Skeletal muscle cell (primary cell): ENCODE measurements around the gene LIMCH1.

Experiments used
- DNase-seq: peaks from one replicate; pipeline ENCODE4 v3.0.0-alpha.2; 2010; ENCODE audit warnings: low read depth
- H3K4me3 ChIP-seq: 2 replicates; pipeline ENCODE4 v1.5.1; 2011; ENCODE audit warnings: low read depth, mild to moderate bottlenecking, control low read depth, low read length, moderate library complexity

The LIMCH1 gene

GRCh38 chr4:41556526-41556925 is 18.6 kb downstream of the LIMCH1 start:
- DNase-seq: no peak
- no peak overlapping the region for H3K4me3 ChIP-seq

GRCh38 chr4:41559940-41560516 is 22.1 kb downstream of the LIMCH1 start:
- no peak for DNase-seq
- no peak overlapping the region for H3K4me3 ChIP-seq

- H3K4me3 ChIP-seq: no peak overlapping the region
- no peak for DNase-seq
Measured at GRCh38 chr4:41561244-41561643, 23.3 kb downstream of the LIMCH1 start.

- H3K4me3 ChIP-seq: no peak overlapping the region
- no peak for DNase-seq
Measured at GRCh38 chr4:41567186-41567585, 29.2 kb downstream of the LIMCH1 start.

- H3K4me3 ChIP-seq: no peak overlapping the region
Measured at GRCh38 chr4:41568363-41568762, 30.4 kb downstream of the LIMCH1 start.

GRCh38 chr4:41569961-41570360 is 32.0 kb downstream of the LIMCH1 start:
- DNase-seq: no peak
- no peak overlapping the region for H3K4me3 ChIP-seq

More at GRCh38 chr4:41568363-41568762, 30.4 kb downstream of the LIMCH1 start:
- no peak for DNase-seq

- DNase-seq: no peak
Measured at GRCh38 chr4:41571422-41571821, 33.5 kb downstream of the LIMCH1 start.

GRCh38 chr4:41572516-41572915 is 34.6 kb downstream of the LIMCH1 start:
- DNase-seq: no peak
- no peak overlapping the region for H3K4me3 ChIP-seq

More at GRCh38 chr4:41571422-41571821, 33.5 kb downstream of the LIMCH1 start:
- H3K4me3 ChIP-seq: no peak overlapping the region

GRCh38 chr4:41572956-41573355 is 35.0 kb downstream of the LIMCH1 start:
- DNase-seq: no peak
- no peak overlapping the region for H3K4me3 ChIP-seq

GRCh38 chr4:41573502-41574001 is 35.6 kb downstream of the LIMCH1 start:
- no peak for DNase-seq
- H3K4me3 ChIP-seq: no peak overlapping the region

GRCh38 chr4:41575207-41575606 is 37.2 kb downstream of the LIMCH1 start:
- no peak for DNase-seq
- no peak overlapping the region for H3K4me3 ChIP-seq

- no peak overlapping the region for H3K4me3 ChIP-seq
- no peak for DNase-seq
Measured at GRCh38 chr4:41575665-41576064, 37.7 kb downstream of the LIMCH1 start.

GRCh38 chr4:41579043-41579442 is 41.1 kb downstream of the LIMCH1 start:
- no peak overlapping the region for H3K4me3 ChIP-seq
- DNase-seq: no peak

- no peak overlapping the region for H3K4me3 ChIP-seq
- no peak for DNase-seq
Measured at GRCh38 chr4:41579526-41579925, 41.6 kb downstream of the LIMCH1 start.

GRCh38 chr4:41580007-41580406 is 42.0 kb downstream of the LIMCH1 start:
- no peak for DNase-seq
- H3K4me3 ChIP-seq: no peak overlapping the region

- H3K4me3 ChIP-seq: no peak overlapping the region
- no peak for DNase-seq
Measured at GRCh38 chr4:41586675-41587225, 48.8 kb downstream of the LIMCH1 start.

- DNase-seq: no peak
- no peak overlapping the region for H3K4me3 ChIP-seq
Measured at GRCh38 chr4:41587286-41587685, 49.3 kb downstream of the LIMCH1 start.

GRCh38 chr4:41590591-41590990 is 52.6 kb downstream of the LIMCH1 start:
- no peak overlapping the region for H3K4me3 ChIP-seq
- no peak for DNase-seq

- no peak overlapping the region for H3K4me3 ChIP-seq
- DNase-seq: no peak
Measured at GRCh38 chr4:41594432-41594831, 56.5 kb downstream of the LIMCH1 start.

GRCh38 chr4:41597494-41597893 is 59.5 kb downstream of the LIMCH1 start:
- H3K4me3 ChIP-seq: no peak overlapping the region
- no peak for DNase-seq

- DNase-seq: no peak
Measured at GRCh38 chr4:41598580-41598979, 60.6 kb downstream of the LIMCH1 start.

More at GRCh38 chr4:41598580-41598979, 60.6 kb downstream of the LIMCH1 start:
- H3K4me3 ChIP-seq: no peak overlapping the region
